Glutamatergic neuron (in vitro differentiated cells): ENCODE data around the gene SPINDOC. TPM values are rescaled to one million over a fixed set of nuclear protein-coding genes. Genes with fewer than 3 reads are reported as not detected.

Source experiments
- DNase-seq: peaks from one replicate; pipeline ENCODE4 v3.0.0; 2022
- H3K27ac Mint-ChIP-seq: one replicate; pipeline ENCODE4 v1.8.0; 2020; ENCODE audit warnings: mild to moderate bottlenecking, mixed read lengths, inconsistent platforms; ENCODE audit not compliant: unreplicated experiment
- H3K27me3 Mint-ChIP-seq: one replicate; pipeline ENCODE4 v1.8.0; 2020; ENCODE audit warnings: mild to moderate bottlenecking, moderate library complexity, mixed read lengths, inconsistent platforms; ENCODE audit not compliant: unreplicated experiment
- H3K36me3 Mint-ChIP-seq: one replicate; pipeline ENCODE4 v1.8.0; 2020; ENCODE audit warnings: mild to moderate bottlenecking, mixed read lengths, inconsistent platforms; ENCODE audit not compliant: unreplicated experiment
- H3K4me1 Mint-ChIP-seq: one replicate; pipeline ENCODE4 v1.8.0; 2020; ENCODE audit warnings: mild to moderate bottlenecking, low read depth, mixed read lengths, inconsistent platforms; ENCODE audit not compliant: unreplicated experiment
- H3K4me3 Mint-ChIP-seq: one replicate; pipeline ENCODE4 v1.8.0; 2020; ENCODE audit warnings: mild to moderate bottlenecking, mixed read lengths, inconsistent platforms; ENCODE audit not compliant: unreplicated experiment
- H3K9me3 Mint-ChIP-seq: one replicate; pipeline ENCODE4 v1.8.0; 2020; ENCODE audit warnings: mild to moderate bottlenecking, moderate library complexity, mixed read lengths, inconsistent platforms; ENCODE audit not compliant: unreplicated experiment
- CTCF ChIP-seq: fragments of 200-600 bp; sonication (generic); IDR thresholded peaks from one replicate; pipeline ENCODE4 v1.5.0; 2021; ENCODE audit not compliant: partially characterized antibody, unreplicated experiment
- total RNA-seq: library from RNA; stranded (reverse); fragmentation: NEBNext Ultra II Directional; extraction: Animal tissue kit (Norgen Biotek cat#: 25700); gene quantifications from one replicate; pipeline ENCODE4 v1.2.1, GENCODE V29; 2021; ENCODE audit not compliant: unreplicated experiment

The SPINDOC gene
- total RNA-seq, 1 donor from 2014 or later: 83.7 TPM

DNA sequence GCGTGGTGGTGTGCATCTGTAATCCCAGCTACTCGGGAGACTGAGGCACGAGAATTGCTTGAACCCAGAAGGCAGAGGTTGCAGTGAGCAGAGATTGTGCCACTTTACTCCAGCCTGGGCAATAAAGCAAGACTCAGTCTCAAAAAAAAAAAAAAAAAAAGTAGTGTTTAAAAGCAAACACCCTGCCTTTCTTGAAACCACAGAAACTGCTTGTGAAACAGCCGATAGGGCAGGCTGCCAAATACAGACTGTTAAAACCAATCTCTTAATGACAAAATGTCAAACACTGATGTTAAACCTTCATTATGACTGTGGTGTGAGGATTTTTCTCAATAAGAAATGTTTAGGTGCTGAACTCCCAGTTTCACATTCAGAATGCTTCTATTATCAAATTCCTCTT lies 53.0 kb downstream of the SPINDOC start:
- H3K27ac Mint-ChIP-seq: no peak overlapping the region
- H3K4me1 Mint-ChIP-seq: peaks cover 17% of the 10 kb centered on the region
- peaks cover 7% of the 10 kb centered on the region for H3K27me3 Mint-ChIP-seq
- no peaks in the 10 kb centered on the region for H3K36me3 Mint-ChIP-seq
- no peak for TF ChIP-seq CTCF
- H3K9me3 Mint-ChIP-seq: no peaks in the 10 kb centered on the region
- DNase-seq: no peak
- H3K4me3 Mint-ChIP-seq: no peak overlapping the region

DNA sequence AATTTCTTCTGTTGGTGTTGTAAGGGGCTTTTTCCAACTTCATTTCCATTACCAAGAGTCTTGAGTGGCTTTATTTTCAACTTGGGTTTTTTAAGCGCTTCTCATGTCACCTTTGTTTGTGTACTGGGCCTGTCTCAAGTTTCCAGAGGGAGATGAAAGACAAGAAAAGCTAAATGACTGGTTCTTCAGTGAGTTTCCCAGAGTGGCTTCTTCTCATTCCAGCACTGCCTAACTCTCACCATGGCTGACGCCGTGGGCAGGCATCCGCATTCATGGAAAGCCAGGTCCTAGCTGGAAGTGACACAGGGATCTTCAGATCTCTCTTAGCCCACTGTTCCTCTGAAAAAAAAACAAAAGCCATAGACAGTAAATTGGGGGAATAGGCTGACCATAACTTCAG lies 54.3 kb downstream of the SPINDOC start:
- Mint-ChIP-seq H3K27ac (no peak overlapping the region), H3K4me3 (no peak overlapping the region), H3K9me3 (no peaks in the 10 kb centered on the region), H3K4me1 (peaks cover 22% of the 10 kb centered on the region), H3K36me3 (no peaks in the 10 kb centered on the region), H3K27me3 (peaks cover 8% of the 10 kb centered on the region)
- no peak for TF ChIP-seq CTCF
- no peak for DNase-seq

DNA sequence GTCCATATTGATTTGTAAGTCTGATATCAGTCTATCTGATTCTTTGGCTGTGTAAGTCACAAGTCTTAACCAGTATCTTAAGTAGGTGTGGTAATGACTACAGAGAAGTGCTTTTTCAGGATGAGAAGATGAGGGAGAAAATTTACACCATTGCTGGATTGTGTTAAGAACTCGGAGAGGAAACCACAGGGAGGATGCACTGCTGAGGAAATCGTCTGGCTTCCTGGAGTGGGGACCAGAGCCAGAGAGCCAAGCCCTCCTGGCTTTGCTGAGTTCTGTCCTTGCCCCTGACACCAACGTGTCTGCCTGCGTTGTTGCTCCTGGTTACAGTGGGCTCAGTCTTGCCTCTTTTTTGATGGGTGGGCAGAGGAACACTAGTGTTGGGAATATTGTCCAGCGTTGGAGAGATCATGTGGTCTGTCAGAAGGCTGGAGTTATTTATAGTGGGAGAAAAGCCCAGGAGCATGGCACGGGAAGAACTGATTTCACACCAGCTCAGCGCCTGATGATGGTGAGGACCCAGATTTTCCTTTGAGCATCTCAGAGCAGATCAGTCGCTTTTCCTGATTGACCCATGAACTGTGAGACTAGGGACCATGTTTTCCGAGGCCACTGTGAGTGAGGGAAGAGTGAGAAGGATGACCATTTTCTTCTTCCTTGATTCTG lies 55.3 kb downstream of the SPINDOC start:
- peaks cover 22% of the 10 kb centered on the region for H3K4me1 Mint-ChIP-seq
- no peaks in the 10 kb centered on the region for H3K9me3 Mint-ChIP-seq
- H3K4me3 Mint-ChIP-seq: no peak overlapping the region
- DNase-seq: no peak
- no peak overlapping the region for H3K27ac Mint-ChIP-seq
- TF ChIP-seq CTCF: no peak
- peaks cover 8% of the 10 kb centered on the region for H3K27me3 Mint-ChIP-seq
- no peaks in the 10 kb centered on the region for H3K36me3 Mint-ChIP-seq

DNA sequence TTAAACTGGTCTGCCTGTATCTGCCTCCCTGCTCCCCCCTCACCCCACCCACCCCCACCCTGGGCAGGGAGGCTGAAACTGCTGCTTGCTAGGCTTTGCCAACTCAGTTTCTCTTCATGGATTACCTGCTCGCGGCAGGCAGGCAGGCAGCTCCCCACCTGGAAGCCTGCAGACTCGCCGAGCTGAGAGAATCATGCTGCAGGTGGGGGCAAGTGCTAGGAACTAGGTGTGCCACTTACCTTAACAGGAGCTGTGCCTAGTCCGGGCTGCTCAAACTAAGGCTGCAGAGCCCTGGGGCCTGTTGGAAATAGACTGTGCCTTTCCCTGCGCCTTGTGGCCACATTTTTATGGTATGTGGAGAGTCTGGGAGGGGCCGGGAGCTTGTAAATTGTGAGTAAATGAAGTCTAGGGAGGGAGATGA lies 55.9 kb downstream of the SPINDOC start:
- Mint-ChIP-seq H3K4me3 (no peak overlapping the region), H3K36me3 (no peaks in the 10 kb centered on the region), H3K27ac (no peak overlapping the region), H3K9me3 (peaks cover 4% of the 10 kb centered on the region), H3K4me1 (peaks cover 22% of the 10 kb centered on the region), H3K27me3 (peaks cover 8% of the 10 kb centered on the region)
- TF ChIP-seq CTCF: no peak
- DNase-seq: no peak

DNA sequence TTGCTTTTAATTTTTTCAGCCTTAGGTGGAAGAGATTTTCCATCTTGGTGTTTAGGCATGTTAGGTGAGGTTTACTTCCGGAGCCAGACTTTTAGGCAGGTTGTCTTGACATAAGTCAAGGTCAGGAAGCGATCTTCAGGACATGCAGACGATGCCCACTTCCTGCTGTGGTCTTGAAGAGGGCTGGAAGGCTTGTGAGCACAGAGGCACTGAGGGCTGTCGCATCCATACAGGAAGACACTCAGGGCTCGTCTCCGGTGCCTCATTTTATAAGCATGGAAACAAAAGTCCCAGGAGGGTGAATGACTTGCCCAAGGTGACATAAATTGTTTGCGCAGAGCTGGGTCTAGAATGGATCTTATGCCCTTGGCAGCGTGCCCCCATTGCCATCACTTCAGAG lies 56.4 kb downstream of the SPINDOC start:
- Mint-ChIP-seq H3K4me3 (no peak overlapping the region), H3K27ac (no peak overlapping the region), H3K4me1 (peaks cover 25% of the 10 kb centered on the region), H3K36me3 (no peaks in the 10 kb centered on the region), H3K9me3 (peaks cover 6% of the 10 kb centered on the region), H3K27me3 (peaks cover 8% of the 10 kb centered on the region)
- TF ChIP-seq CTCF: no peak
- DNase-seq: no peak
